HepG2 (cell line): Measurements from ENCODE around the gene MIA2. TPM values are rescaled to one million over a fixed set of nuclear protein-coding genes. Genes with fewer than 3 reads are reported as not detected.

Experiments
- ATF3 ChIP-seq: sonication (generic); formaldehyde crosslinking; IDR thresholded peaks from 2 replicates; pipeline ENCODE4 v1.4.0; 2020; ENCODE audit warnings: missing genetic modification reagents
- BORCS8-MEF2B ChIP-seq: sonication (generic); formaldehyde crosslinking; IDR thresholded peaks from 2 replicates; pipeline ENCODE4 v1.8.0; 2022; ENCODE audit warnings: mild to moderate bottlenecking, missing genetic modification reagents
- CREM ChIP-seq, 2 experiments: sonication (generic) in 1 of 2; formaldehyde crosslinking in 1 of 2; IDR thresholded peaks; 2 replicates each; pipeline versions ENCODE4 v1.4.0 to v1.6.1; 2016 to 2020; ENCODE audit warnings: antibody characterized with exemption in 1 of 2, mild to moderate bottlenecking in 1 of 2, missing genetic modification reagents in 1 of 2
- GPN1 ChIP-seq: sonication (generic); formaldehyde crosslinking; IDR thresholded peaks from 2 replicates; pipeline ENCODE4 v1.5.1; 2020; ENCODE audit warnings: missing genetic modification reagents, borderline replicate concordance
- HOXA7 ChIP-seq: sonication (generic); formaldehyde crosslinking; IDR thresholded peaks from 2 replicates; pipeline ENCODE4 v1.8.1; 2022; ENCODE audit warnings: mild to moderate bottlenecking, missing genetic modification reagents, moderate library complexity
- KDM3A ChIP-seq: IDR thresholded peaks from 2 replicates; pipeline ENCODE4 v1.6.1; 2018; ENCODE audit warnings: low read depth, missing compliant biosample characterization
- MEIS2 ChIP-seq: sonication (generic); formaldehyde crosslinking; IDR thresholded peaks from 2 replicates; pipeline ENCODE4 v1.9.0; 2021; ENCODE audit warnings: mild to moderate bottlenecking, missing genetic modification reagents
- MIXL1 ChIP-seq: IDR thresholded peaks from 2 replicates; pipeline ENCODE4 v1.6.1; 2016
- MLLT10 ChIP-seq: sonication (generic); formaldehyde crosslinking; IDR thresholded peaks from 2 replicates; pipeline ENCODE4 v1.4.0; 2020; ENCODE audit warnings: missing genetic modification reagents
- MYC ChIP-seq: sonication (generic); formaldehyde crosslinking; IDR thresholded peaks from 2 replicates; pipeline ENCODE4 v1.9.0; 2021; ENCODE audit warnings: missing genetic modification reagents, borderline replicate concordance
- NFYC ChIP-seq: IDR thresholded peaks from 2 replicates; pipeline ENCODE4 v1.6.1; 2016; ENCODE audit warnings: missing genetic modification reagents, missing compliant biosample characterization
- RELA ChIP-seq: sonication (generic); formaldehyde crosslinking; IDR thresholded peaks from 2 replicates; pipeline ENCODE4 v1.4.0; 2020; ENCODE audit warnings: missing genetic modification reagents
- SP140L ChIP-seq: sonication (generic); formaldehyde crosslinking; IDR thresholded peaks from 2 replicates; pipeline ENCODE4 v1.4.0; 2020; ENCODE audit warnings: missing genetic modification reagents, borderline replicate concordance
- STAT6 ChIP-seq: sonication (generic); formaldehyde crosslinking; IDR thresholded peaks from 2 replicates; pipeline ENCODE4 v1.4.0; 2020; ENCODE audit warnings: missing genetic modification reagents, mild to moderate bottlenecking, borderline replicate concordance
- THYN1 ChIP-seq: sonication (generic); formaldehyde crosslinking; IDR thresholded peaks from 2 replicates; pipeline ENCODE4 v1.8.1; 2023; ENCODE audit warnings: low read depth, mild to moderate bottlenecking, moderate library complexity, missing genetic modification reagents, borderline replicate concordance
- YEATS4 ChIP-seq: sonication (generic); formaldehyde crosslinking; IDR thresholded peaks from 2 replicates; pipeline ENCODE4 v1.4.0; 2020; ENCODE audit warnings: missing genetic modification reagents, borderline replicate concordance
- ZBTB20 ChIP-seq: sonication (generic); formaldehyde crosslinking; IDR thresholded peaks from 2 replicates; pipeline ENCODE4 v1.8.1; 2023; ENCODE audit warnings: missing genetic modification reagents, low read depth, mild to moderate bottlenecking, borderline replicate concordance
- ZC3H4 ChIP-seq: sonication (generic); formaldehyde crosslinking; IDR thresholded peaks from 2 replicates; pipeline ENCODE4 v1.4.0; 2020; ENCODE audit warnings: missing genetic modification reagents, borderline replicate concordance
- ZFP36L1 ChIP-seq: sonication (generic); formaldehyde crosslinking; IDR thresholded peaks from 2 replicates; pipeline ENCODE4 v1.8.0; 2022; ENCODE audit warnings: mild to moderate bottlenecking, missing genetic modification reagents, moderate library complexity
- ZNF160 ChIP-seq: sonication (generic); formaldehyde crosslinking; IDR thresholded peaks from 2 replicates; pipeline ENCODE4 v1.8.0; 2022; ENCODE audit warnings: mild to moderate bottlenecking, inconsistent platforms, missing genetic modification reagents
- ZNF510 ChIP-seq: sonication (generic); formaldehyde crosslinking; IDR thresholded peaks from 2 replicates; pipeline ENCODE4 v1.4.0; 2020; ENCODE audit warnings: low read depth, mild to moderate bottlenecking, missing genetic modification reagents
- ZNF672 ChIP-seq: sonication (generic); formaldehyde crosslinking; IDR thresholded peaks from 2 replicates; pipeline ENCODE4 v1.8.1; 2022; ENCODE audit warnings: missing genetic modification reagents
- polyA plus RNA-seq, 8 experiments: library from polyadenylated mRNA; depleted of rRNA in 3 of 8; stranded (reverse) in 7 of 8; unstranded in 1 of 8; fragments of >200 nt; fragmentation: Illumina TruSeq in 4 of 8; extraction: Trizol in 4 of 8; gene quantifications; 2 replicates each; pipeline versions ENCODE4 v1.2.1 to v1.2.3, GENCODE V29; 2011 to 2016; ENCODE audit warnings: low read depth in 4 of 8, missing spikeins in 1 of 8, mixed read lengths in 1 of 8; ENCODE audit not compliant: insufficient read depth in 1 of 8
- total RNA-seq, 5 experiments: library from RNA; depleted of rRNA; stranded (reverse); fragments of >200 nt; fragmentation: Illumina TruSeq; extraction: Trizol; gene quantifications; 2 replicates each; pipeline ENCODE4 v1.2.3, GENCODE V29; 2016; ENCODE audit warnings: low read depth in 1 of 5
- TF ChIP-seq, protein P1 (sequence below): sonication (generic); formaldehyde crosslinking; IDR thresholded peaks from 2 replicates; pipeline ENCODE4 v1.5.0; 2020; ENCODE audit warnings: missing genetic modification reagents
- TF ChIP-seq, protein P2 (sequence below): sonication (generic); formaldehyde crosslinking; IDR thresholded peaks from 2 replicates; pipeline ENCODE4 v1.9.0; 2021; ENCODE audit warnings: missing genetic modification reagents, borderline replicate concordance

The MIA2 gene
- total and polyA plus RNA-seq, 2 of the 13 experiments (the other 11 are each of a cell fraction or from before 2014, with no cell fraction given) = 134 to 158 TPM

- TF ChIP-seq STAT6 (CRISPR knock-in tag) = no peak
- no peak for TF ChIP-seq ATF3 (CRISPR knock-in tag)
- no peak for TF ChIP-seq ZNF672 (CRISPR knock-in tag)
- TF ChIP-seq ZNF510 = no peak
- TF ChIP-seq KDM3A (CRISPR knock-in tag) = peak; percentile 54; the same call in 1 of the 2 replicates
- TF ChIP-seq SP140L (CRISPR knock-in tag) = no peak
- no peak for TF ChIP-seq MLLT10 (CRISPR knock-in tag)
- TF ChIP-seq, protein P1, sequence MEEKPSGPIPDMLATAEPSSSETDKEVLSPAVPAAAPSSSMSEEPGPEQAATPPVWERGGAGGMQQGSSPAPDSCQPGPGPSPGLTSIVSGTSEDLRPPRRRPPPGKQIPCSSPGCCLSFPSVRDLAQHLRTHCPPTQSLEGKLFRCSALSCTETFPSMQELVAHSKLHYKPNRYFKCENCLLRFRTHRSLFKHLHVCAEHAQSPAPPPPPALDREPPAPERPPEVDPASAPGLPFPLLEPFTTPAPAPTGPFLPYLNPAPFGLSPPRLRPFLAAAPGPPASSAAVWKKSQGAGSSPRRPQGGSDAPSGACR (CRISPR knock-in tag) = 0 out of 2 replicates have a peak, but pooled peaks have one; percentile 34
- TF ChIP-seq NFYC (CRISPR knock-in tag) = no peak; the same call in 1 of the 2 replicates
- TF ChIP-seq MYC = 0 out of 2 replicates have a peak, but pooled peaks have one; percentile 21
- TF ChIP-seq BORCS8-MEF2B (CRISPR knock-in tag) = no peak
- no peak for TF ChIP-seq CREM (IDR thresholded peaks at IDR 0.05)
- TF ChIP-seq CREM (CRISPR knock-in tag; IDR thresholded peaks at IDR 0.05) = no peak
- no peak for TF ChIP-seq RELA (CRISPR knock-in tag)
- TF ChIP-seq MIXL1 = no peak
- no peak for TF ChIP-seq YEATS4 (CRISPR knock-in tag)
- TF ChIP-seq GPN1 (CRISPR knock-in tag) = no peak
- TF ChIP-seq ZNF160 = no peak
- TF ChIP-seq MEIS2 (CRISPR knock-in tag) = no peak
- no peak for TF ChIP-seq THYN1 (CRISPR knock-in tag)
- TF ChIP-seq ZC3H4 (CRISPR knock-in tag) = no peak; the same call in 1 of the 2 replicates
- TF ChIP-seq, protein P2, sequence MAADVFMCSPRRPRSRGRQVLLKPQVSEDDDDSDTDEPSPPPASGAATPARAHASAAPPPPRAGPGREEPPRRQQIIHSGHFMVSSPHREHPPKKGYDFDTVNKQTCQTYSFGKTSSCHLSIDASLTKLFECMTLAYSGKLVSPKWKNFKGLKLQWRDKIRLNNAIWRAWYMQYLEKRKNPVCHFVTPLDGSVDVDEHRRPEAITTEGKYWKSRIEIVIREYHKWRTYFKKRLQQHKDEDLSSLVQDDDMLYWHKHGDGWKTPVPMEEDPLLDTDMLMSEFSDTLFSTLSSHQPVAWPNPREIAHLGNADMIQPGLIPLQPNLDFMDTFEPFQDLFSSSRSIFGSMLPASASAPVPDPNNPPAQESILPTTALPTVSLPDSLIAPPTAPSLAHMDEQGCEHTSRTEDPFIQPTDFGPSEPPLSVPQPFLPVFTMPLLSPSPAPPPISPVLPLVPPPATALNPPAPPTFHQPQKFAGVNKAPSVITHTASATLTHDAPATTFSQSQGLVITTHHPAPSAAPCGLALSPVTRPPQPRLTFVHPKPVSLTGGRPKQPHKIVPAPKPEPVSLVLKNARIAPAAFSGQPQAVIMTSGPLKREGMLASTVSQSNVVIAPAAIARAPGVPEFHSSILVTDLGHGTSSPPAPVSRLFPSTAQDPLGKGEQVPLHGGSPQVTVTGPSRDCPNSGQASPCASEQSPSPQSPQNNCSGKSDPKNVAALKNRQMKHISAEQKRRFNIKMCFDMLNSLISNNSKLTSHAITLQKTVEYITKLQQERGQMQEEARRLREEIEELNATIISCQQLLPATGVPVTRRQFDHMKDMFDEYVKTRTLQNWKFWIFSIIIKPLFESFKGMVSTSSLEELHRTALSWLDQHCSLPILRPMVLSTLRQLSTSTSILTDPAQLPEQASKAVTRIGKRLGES (CRISPR knock-in tag) = no peak
- TF ChIP-seq ZBTB20 (CRISPR knock-in tag) = no peak
- TF ChIP-seq ZFP36L1 (CRISPR knock-in tag) = no peak
- no peak for TF ChIP-seq HOXA7 (CRISPR knock-in tag)
Measured at GRCh38 chr14:39184628-39185255, 49.0 kb upstream of the MIA2 start (continued).
